Prostate gland (tissue), 2 donors: ENCODE results near the gene GRPEL2. TPM values are rescaled to one million over a fixed set of nuclear protein-coding genes. Genes with fewer than 3 reads are reported as not detected.
A peak's percentile ranks its signal among the peaks of the same experiment; 100 is the strongest.
"Not testable (repeated sequence)": the region's sequence is repeated elsewhere in the genome, so short reads cannot be mapped to it uniquely, and the experiment has no call there.

ENCODE experiments used
- DNase-seq: peaks from one replicate; pipeline ENCODE4 v3.0.0-alpha.2; 2019; ENCODE audit warnings: low spot score
- H3K27ac ChIP-seq, 2 donors: fragments of 200-600 bp; sonication (generic); 2 replicates each; pipeline ENCODE4 v1.5.1; 2017 to 2019
- H3K27me3 ChIP-seq: fragments of 200-600 bp; sonication (generic); replicated peaks from 2 replicates; pipeline ENCODE4 v1.5.1; 2019; ENCODE audit not compliant: insufficient read depth
- H3K36me3 ChIP-seq, 2 donors: fragments of 200-600 bp; sonication (generic); 1 replicate in 1 of 2; 2 replicates in 1 of 2; pipeline versions ENCODE4 v1.5.1 to v1.8.1; 2017 to 2019
- H3K4me1 ChIP-seq: fragments of 200-600 bp; sonication (generic); replicated peaks from 2 replicates; pipeline ENCODE4 v1.5.1; 2019
- H3K4me3 ChIP-seq, 2 donors: fragments of 200-600 bp; sonication (generic); 2 replicates each; pipeline ENCODE4 v1.5.1; 2017 to 2019
- H3K9me3 ChIP-seq: fragments of 200-600 bp; sonication (generic); 2 replicates; pipeline ENCODE4 v1.5.1; 2017
- CTCF ChIP-seq, 4 experiments: fragments of 200-600 bp in 2 of 4; fragments of 450-650 bp in 2 of 4; sonication (generic) in 2 of 4; IDR thresholded peaks; 1 replicate in 3 of 4; 2 replicates in 1 of 4; pipeline ENCODE4 v1.5.1; 2016 to 2019; ENCODE audit warnings: antibody characterized with exemption in 4 of 4, mild to moderate bottlenecking in 2 of 4, moderate library complexity in 2 of 4
- POLR2A ChIP-seq: fragments of 450-650 bp; IDR thresholded peaks from one replicate; pipeline ENCODE4 v1.6.1; 2016; ENCODE audit warnings: antibody characterized with exemption, mild to moderate bottlenecking
- POLR2AphosphoS5 ChIP-seq: sonication (generic); formaldehyde crosslinking; IDR thresholded peaks from one replicate; pipeline ENCODE4 v1.6.1; 2017; ENCODE audit warnings: antibody characterized with exemption
- WGBS: methylation state at CpG from one replicate; pipeline ENCODE4 v1.1.5; 2018; 5-methylcytosine and 5-hydroxymethylcytosine counted together
- intact Hi-C: fragments of 100-400 bp; cut with DNase I; formaldehyde crosslinking; loops from one replicate; pipeline ENCODE4 v1.14.2; 2022
- total RNA-seq, 2 donors: library from RNA; depleted of rRNA; stranded (reverse); fragments of >200 nt; gene quantifications; one replicate each; pipeline ENCODE4 v1.1.0, GENCODE V29; 2016

GRPEL2 gene
- total RNA-seq, 2 donors from 2014 or later = 11.1 to 12.0 TPM

GRCh38 chr5:149388498-149389190 lies 43.3 kb downstream of the GRPEL2 start:
- Histone ChIP-seq H3K9me3 (no peaks in the 10 kb centered on the region), H3K4me1 (no peaks in the 10 kb centered on the region), H3K27me3 (no peaks in the 10 kb centered on the region), H3K27ac (peak overlapping the region; percentile 72 to 74), H3K36me3 (no peaks in the 10 kb centered on the region), H3K4me3 (no peak overlapping the region)
- WGBS = 68% methylated on average over 7 of the region's 7 CpGs
- no peak for TF ChIP-seq CTCF (IDR thresholded peaks at IDR 0.05)
- peak; percentile 16 for TF ChIP-seq POLR2AphosphoS5
- DNase-seq = no peak
- intact Hi-C loops = no loop called here

- Histone ChIP-seq H3K4me1 (no peaks in the 10 kb centered on the region), H3K9me3 (no peaks in the 10 kb centered on the region), H3K27me3 (no peaks in the 10 kb centered on the region), H3K36me3 (no peaks in the 10 kb centered on the region), H3K4me3 (no peak overlapping the region), H3K27ac (peak overlapping the region; percentile 72 to 74)
- intact Hi-C loops = no loop called here
- 65% methylated on average over 11 of the region's 11 CpGs for WGBS
- no peak for TF ChIP-seq CTCF (IDR thresholded peaks at IDR 0.05)
- peak; percentile 80 for TF ChIP-seq POLR2AphosphoS5
- DNase-seq = no peak
Observed at GRCh38 chr5:149389552-149390495, 44.5 kb downstream of the GRPEL2 start.

GRCh38 chr5:149391076-149391475 lies 45.8 kb downstream of the GRPEL2 start:
- H3K27ac ChIP-seq = peak overlapping the region; percentile 44 to 74
- H3K27me3 ChIP-seq, DNase-seq, H3K4me1 ChIP-seq, H3K4me3 ChIP-seq, H3K9me3 ChIP-seq, H3K36me3 ChIP-seq, intact Hi-C loops: not testable (repeated sequence)
- 74% methylated on average over 6 of the region's 6 CpGs for WGBS

- Histone ChIP-seq H3K4me3 (no peak overlapping the region), H3K4me1 (no peaks in the 10 kb centered on the region), H3K27me3 (no peaks in the 10 kb centered on the region), H3K9me3 (no peaks in the 10 kb centered on the region), H3K36me3 (no peaks in the 10 kb centered on the region), H3K27ac (peak overlapping the region; percentile 44 to 74)
- TF ChIP-seq CTCF (IDR thresholded peaks at IDR 0.05) = no peak
- TF ChIP-seq POLR2AphosphoS5 = no peak
- no peak for TF ChIP-seq POLR2A
- WGBS = 82% methylated on average over 6 of the region's 6 CpGs
- intact Hi-C loops = no loop called here
- DNase-seq = no peak
Observed at GRCh38 chr5:149391524-149391923, 46.2 kb downstream of the GRPEL2 start.

GRCh38 chr5:149392718-149393117 lies 47.4 kb downstream of the GRPEL2 start:
- intact Hi-C loops = no loop called here
- 86% methylated on average over 19 of the region's 19 CpGs for WGBS
- TF ChIP-seq POLR2AphosphoS5 (no peak), CTCF (IDR thresholded peaks at IDR 0.05) (no peak), POLR2A (no peak)
- H3K27me3 ChIP-seq = no peaks in the 10 kb centered on the region
- H3K9me3 ChIP-seq = no peaks in the 10 kb centered on the region
- no peak overlapping the region for H3K27ac ChIP-seq
- H3K4me3 ChIP-seq = no peak overlapping the region
- H3K36me3 ChIP-seq = no peaks in the 10 kb centered on the region
- no peaks in the 10 kb centered on the region for H3K4me1 ChIP-seq
- DNase-seq = no peak

GRCh38 chr5:149394996-149395395 lies 49.7 kb downstream of the GRPEL2 start:
- H3K27me3 ChIP-seq, H3K4me1 ChIP-seq, intact Hi-C loops, H3K36me3 ChIP-seq, H3K4me3 ChIP-seq, H3K27ac ChIP-seq, H3K9me3 ChIP-seq, DNase-seq: not testable (repeated sequence)
